ENCODE measurements around the gene MS4A6A.

- TF ChIP-seq ZNF274 (IDR thresholded peaks at IDR 0.05; ENCODE audit: low read depth, low read length) = no peak
- no peak for TF ChIP-seq YY1 (IDR thresholded peaks at IDR 0.05; ENCODE audit: insufficient read depth, insufficient read length)
Measured at GRCh38 chr11:60128376-60128775, 54.5 kb downstream of the MS4A6A start.
